GM21360 (cell line): Measurements from ENCODE around the gene KCTD17.

Source experiments
- ATAC-seq: cut with Tn5 transposase; IDR thresholded peaks from one replicate; pipeline ENCODE4 v1.9.1; 2021; ENCODE audit warnings: mild to moderate bottlenecking, moderate library complexity; ENCODE audit not compliant: unreplicated experiment

The KCTD17 gene

DNA sequence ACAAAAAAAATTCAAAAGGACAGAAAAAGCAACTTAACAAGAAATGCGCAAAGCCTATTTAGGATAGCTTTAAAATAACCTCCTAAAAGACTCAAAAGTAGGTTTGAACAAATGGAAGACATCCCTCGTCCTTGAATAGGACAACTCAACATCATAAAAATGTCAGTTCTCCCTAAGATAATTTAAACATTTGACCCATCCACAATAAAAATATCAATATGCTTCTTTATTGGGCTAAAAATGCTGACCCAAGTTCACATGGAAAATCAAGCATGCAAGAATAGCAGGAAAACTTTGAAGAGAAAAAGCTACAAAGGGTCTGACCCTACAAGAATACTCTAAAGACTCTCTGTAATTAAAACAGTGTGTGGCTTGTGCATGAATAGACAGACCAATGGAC lies 12.1 kb upstream of the KCTD17 start:
- ATAC-seq, result no peak

DNA sequence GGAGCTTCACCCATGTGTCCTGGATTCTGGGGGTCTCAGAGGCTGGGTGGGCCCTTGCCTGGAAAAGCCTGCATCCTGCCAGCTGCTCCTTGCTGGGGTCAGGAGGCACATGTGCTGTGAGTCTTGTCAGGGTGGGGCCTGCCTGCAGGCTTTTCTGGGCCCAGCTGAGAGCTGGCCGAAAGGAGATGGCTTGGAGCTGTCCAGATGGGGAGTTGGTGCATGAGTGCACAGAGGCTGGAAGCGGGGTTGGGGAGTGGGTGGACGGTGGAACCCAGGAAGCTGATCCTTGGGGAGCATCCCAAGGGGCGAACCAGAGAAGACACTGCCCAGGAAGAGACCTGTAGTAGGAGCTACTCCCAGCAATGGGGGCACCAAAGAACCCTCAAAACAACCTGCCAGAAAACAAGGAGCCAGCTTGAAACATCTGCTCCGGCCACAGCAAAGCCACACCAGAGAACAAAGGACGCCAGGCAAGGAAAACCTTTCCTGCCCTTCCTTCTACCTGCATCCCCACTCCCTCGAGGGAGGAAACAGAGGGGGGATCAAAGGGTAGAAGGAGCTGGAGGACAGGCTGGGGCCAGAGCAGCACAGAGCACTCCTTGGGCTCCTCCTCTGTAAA lies 8.2 kb upstream of the KCTD17 start:
- ATAC-seq, result no peak

GRCh38 chr22:37043828-37044538 lies 7.6 kb upstream of the KCTD17 start:
- no peak for ATAC-seq

DNA sequence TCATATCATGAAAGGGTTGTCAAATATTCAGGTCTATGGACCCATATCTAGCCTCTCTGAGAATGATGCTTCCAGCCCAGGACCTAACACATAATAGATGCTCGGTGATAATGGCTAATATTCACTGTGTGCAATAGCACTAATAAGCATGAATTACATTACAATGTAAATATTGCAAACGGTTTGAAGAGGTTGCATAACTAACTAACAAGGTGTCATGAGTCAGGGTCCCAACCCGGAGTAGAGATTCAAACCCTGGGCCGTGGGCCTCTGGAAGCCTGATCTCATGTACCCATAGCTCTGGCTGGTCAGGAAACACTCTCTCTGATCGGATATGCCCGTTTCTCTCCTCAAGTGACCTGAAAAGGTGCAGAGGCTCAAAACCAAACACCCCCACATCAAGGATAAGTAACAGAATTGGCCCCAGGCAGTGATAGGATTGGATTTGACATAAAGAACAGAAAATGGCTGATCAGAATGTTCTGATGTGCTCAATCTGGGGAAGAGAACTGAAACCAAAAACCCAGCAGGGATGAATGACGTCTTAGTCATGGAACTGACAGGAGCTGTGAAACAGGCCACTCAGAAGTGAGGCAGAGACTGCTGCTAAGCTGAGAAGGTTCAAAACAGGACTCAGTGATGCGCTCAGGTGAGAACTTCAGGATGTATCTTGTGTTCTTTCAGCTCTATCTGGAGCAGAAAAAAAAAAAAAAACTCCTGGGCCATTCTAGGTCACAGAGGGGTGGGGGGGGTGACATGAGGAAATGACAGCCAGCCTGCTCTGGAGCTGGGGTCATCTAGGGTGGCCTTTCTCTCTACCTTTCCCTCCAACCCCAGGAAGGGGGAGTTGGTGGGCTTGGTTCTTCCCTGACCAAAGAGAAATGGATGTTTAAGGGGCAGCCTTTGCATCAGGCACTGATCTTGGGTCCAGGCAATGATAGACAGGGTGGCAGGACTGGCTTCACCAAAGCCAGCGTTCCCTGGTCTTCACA lies 6.6 kb upstream of the KCTD17 start:
- ATAC-seq, result no peak

GRCh38 chr22:37045958-37046357 lies 5.6 kb upstream of the KCTD17 start:
- no peak for ATAC-seq

- no peak for ATAC-seq
These were observed 5.0 kb upstream of the KCTD17 start for GRCh38 chr22:37046589-37046988.

DNA sequence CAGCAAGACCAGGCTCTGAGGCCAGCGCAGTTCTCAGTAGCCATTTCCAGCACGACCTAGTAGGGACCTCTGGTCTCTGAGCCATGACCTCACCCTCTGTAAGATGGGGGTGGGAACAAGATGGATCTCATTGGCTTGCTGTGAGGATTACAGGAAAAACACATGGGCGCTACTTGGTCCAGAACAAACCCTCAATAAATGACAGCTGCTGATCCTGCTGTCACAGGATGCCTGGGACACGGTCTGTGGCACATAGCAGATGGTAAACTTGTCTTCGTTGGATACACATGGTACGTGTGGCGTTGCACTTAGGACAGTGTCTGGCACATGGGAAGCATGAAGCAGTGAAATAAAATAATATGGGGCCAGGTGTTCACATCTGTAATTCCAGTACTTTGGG lies 4.5 kb upstream of the KCTD17 start:
- no peak for ATAC-seq

DNA sequence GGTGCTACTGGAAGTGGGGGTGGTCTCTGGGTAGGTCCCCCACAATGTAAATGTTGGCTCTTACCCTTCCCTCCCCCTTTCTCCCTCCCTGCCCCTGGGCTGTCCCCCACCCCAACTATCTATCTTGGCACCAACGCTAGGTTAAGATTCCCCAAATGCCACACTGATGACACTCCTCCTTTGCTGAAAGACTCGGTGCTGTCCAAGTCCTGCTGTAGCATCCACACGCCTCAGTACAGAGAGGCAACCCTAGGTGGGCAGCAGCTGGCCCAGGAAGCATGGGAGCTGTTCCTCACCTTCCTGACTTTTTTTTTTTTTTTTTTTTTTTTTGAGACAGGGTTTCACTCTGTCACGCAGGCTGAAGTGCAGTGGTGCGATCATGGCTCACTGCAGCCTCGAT lies 3.4 kb upstream of the KCTD17 start:
- no peak for ATAC-seq

GRCh38 chr22:37049224-37049623 lies 2.3 kb upstream of the KCTD17 start:
- ATAC-seq, result no peak

GRCh38 chr22:37050913-37051312 lies 629 bp upstream of the KCTD17 start:
- no peak for ATAC-seq

- ATAC-seq, result no peak
These were observed 1.1 kb downstream of the KCTD17 start for GRCh38 chr22:37052386-37053309.

- ATAC-seq, result no peak
These were observed 1.9 kb downstream of the KCTD17 start for GRCh38 chr22:37053310-37054055.

DNA sequence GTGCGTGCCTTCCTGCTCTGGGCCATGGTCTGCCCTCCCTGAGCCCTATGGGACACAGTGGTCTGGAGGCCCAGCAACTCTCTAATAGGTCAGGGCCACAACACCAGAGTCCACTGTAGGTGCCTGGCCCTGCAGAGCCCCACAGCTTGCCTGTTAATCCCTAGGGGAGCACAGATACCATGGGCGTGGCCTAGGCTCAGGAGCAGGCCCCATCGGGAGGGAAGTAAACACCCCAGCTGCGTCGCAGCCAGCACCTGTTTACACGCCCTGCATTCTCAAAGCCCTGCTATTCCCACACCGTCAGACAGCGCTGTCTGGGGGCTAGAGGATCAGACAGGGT lies 2.5 kb downstream of the KCTD17 start:
- ATAC-seq, result no peak

DNA sequence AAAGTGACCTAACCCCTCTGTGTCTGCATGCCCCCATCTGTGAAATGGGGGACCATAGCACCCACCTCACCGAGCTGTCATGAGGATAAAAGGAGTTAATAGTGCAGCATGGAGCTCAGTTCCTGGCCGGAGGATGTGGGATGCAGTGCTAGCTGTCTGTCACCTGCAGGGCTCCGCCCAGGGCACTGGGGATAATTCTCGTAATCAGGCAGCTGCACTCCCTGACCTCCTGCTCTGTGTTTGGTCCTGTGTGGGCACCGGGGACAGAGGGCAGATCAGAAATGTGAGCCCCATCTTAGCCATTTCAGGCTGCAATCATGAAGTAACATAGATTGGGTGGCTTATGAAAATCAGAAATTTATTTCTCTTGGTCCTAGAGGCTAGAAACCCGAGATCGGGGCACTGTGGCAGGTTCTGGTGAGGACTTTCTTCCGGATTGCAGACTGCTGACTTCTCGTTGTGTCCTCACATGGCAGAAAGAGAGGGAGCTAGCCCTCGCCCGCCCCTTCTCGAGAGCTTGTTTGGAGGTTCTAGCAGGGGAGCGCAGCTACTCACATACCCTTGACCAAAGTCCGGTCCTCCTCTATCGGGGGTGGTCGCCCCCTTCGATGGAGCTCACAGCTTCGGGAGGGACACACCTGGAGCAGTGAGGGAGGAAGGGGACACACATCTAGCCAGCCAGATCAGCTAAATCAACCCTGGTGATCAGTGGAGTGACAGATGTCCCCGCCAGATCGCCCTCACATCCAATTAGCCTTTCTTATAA lies 3.2 kb downstream of the KCTD17 start:
- no peak for ATAC-seq

GRCh38 chr22:37056246-37056645 lies 4.7 kb downstream of the KCTD17 start:
- no peak for ATAC-seq

DNA sequence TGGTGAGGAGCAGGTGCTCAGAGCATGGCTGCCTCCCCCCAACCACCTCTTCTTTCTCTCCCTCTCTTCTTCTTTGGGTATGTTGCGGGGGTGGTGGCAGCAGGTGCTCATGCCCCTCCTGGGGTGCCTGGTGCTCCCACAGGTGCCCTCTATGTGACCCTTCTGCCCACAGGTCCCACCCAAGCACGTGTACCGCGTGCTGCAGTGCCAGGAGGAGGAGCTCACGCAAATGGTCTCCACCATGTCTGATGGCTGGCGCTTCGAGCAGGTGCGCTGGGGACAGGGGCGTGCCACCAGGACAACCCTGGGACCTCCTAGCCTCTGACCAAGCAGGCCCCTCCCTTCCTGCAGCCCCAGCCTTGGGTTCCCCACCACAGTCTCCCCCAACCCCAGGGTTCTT lies 5.7 kb downstream of the KCTD17 start:
- ATAC-seq, result no peak

DNA sequence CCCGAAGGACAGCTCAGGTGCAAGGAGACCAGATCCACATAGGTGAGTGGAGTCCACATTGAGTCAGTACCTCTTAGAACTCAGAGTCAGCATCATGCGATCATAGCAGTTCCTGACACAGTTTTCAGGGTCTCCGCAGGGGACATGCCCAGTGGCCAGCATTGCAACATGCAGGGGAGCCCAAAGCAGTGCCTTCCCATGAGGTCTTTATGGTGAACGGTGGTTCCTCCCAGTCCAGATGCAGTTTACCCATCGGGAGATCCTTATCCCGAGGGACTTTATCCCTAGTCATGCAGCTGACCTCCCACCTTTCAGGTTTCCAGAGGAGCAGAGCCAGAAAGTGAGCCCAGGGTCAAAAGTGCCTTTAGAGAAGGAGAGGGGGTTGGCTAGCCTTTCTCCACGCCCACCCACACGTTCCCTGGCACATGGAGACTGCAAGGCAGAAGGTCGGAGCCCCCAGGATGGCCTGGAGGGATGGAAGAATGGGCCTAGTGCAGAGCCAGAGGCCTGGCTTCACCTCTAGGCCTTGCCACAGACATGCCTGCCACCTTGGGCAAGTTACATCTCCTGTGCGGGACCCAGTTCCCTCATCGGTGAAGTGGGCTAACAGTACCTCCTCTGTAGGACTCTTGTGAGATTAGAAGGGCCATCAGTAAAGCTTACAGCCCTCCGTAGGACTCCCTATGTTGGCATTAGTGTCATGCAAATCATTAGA lies 6.4 kb downstream of the KCTD17 start:
- ATAC-seq, result no peak

DNA sequence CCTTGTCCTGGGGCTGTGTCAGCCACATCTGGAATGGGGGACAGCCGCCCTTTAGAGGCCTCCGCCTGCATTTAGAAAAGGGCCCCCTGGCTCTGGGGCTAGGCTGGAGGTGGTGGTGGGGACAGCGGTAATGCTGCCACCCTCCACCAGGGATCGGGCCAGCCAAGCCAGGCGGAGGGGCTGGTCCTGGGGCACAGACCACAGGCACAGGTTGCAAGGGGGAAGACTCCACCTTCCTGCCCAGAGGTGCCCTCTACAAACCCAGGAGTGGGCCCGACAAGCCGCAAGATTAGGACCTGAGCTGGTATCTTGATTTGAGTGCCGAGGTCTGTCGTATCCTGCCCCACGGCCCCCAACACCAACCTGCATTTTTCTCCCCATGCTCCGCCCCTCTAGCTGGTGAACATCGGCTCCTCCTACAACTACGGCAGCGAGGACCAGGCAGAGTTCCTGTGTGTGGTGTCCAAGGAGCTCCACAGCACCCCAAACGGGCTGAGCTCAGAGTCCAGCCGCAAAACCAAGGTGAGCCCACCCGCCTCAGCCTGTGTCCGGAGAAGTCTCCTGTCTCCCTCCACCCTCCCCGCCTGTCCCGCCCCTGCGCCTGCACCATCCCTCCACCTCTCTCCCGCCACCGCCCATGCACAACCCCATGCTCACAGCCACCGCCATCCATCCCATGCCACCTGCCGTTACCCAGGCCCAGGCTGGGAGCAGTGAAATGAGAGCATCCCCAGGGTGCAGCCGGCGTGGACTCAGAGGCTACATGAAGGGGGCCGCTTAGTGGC lies 7.6 kb downstream of the KCTD17 start:
- no peak for ATAC-seq
